Epithelial cell of proximal tubule (primary cell): ENCODE data around the gene TECTA. TPM values are rescaled to one million over a fixed set of nuclear protein-coding genes. Genes with fewer than 3 reads are reported as not detected.

Experiments used
- DNase-seq: peaks from one replicate; pipeline ENCODE4 v3.0.0-alpha.2; 2011; ENCODE audit warnings: low read depth
- H3K4me3 ChIP-seq: 2 replicates; pipeline ENCODE4 v1.5.1; 2011; ENCODE audit warnings: low read depth, mild to moderate bottlenecking, low read length
- total RNA-seq: library from RNA; depleted of rRNA; stranded (reverse); fragments of >200 nt; gene quantifications from 2 replicates; pipeline ENCODE4 v1.2.3, GENCODE V29; 2015
- TF ChIP-seq, protein P1 (sequence below): conservative IDR thresholded peaks from 2 replicates; pipeline ENCODE4 v1.5.1; 2012; ENCODE audit warnings: low read depth, mild to moderate bottlenecking, low read length

TECTA gene
- total RNA-seq, 1 donor from 2014 or later = 0.23 TPM

GRCh38 chr11:121105063-121105480 is 4.0 kb downstream of the TECTA start:
- TF ChIP-seq, protein P1, sequence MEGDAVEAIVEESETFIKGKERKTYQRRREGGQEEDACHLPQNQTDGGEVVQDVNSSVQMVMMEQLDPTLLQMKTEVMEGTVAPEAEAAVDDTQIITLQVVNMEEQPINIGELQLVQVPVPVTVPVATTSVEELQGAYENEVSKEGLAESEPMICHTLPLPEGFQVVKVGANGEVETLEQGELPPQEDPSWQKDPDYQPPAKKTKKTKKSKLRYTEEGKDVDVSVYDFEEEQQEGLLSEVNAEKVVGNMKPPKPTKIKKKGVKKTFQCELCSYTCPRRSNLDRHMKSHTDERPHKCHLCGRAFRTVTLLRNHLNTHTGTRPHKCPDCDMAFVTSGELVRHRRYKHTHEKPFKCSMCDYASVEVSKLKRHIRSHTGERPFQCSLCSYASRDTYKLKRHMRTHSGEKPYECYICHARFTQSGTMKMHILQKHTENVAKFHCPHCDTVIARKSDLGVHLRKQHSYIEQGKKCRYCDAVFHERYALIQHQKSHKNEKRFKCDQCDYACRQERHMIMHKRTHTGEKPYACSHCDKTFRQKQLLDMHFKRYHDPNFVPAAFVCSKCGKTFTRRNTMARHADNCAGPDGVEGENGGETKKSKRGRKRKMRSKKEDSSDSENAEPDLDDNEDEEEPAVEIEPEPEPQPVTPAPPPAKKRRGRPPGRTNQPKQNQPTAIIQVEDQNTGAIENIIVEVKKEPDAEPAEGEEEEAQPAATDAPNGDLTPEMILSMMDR = no peak
- DNase-seq = no peak
- H3K4me3 ChIP-seq = no peak overlapping the region

- DNase-seq = no peak
- H3K4me3 ChIP-seq = no peak overlapping the region
- TF ChIP-seq, protein P1 = no peak
These were observed 4.6 kb downstream of the TECTA start for GRCh38 chr11:121105481-121106195.

DNA sequence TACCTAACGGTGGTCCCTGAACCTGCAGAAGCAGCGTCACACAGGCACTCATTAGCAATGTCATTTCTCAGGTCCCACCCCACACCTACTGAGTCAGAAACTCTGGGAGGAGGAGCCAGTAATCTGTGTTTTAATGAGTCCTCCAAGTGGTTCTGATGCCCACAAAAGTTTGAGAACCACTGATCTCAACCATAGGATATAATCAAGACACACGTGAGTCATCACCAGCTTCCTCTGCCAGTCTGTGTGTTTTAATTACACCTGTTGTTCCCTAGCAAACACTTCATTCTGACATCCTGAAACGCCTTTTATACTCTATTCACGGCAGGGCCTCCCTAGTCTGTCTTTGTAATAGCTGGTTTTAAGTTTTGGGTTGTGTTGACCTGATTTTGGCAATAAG is 5.8 kb downstream of the TECTA start:
- TF ChIP-seq, protein P1 = no peak
- H3K4me3 ChIP-seq = no peak overlapping the region
- DNase-seq = no peak

DNA sequence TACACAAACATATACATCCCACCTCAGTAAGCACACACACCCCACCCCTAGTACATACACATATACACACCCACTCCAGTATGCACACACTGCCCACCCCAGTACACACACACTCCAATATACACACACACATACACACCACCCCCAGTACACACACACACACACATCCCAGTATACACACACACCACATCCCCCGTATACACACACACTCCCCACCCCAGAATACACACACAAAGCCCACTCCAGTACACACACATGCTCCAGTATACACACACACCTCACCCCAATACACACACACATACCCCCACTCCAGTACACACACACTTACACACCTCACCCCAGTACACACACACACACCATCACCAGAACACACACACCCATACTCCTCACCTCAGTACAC is 7.4 kb downstream of the TECTA start:
- DNase-seq = no peak
- TF ChIP-seq, protein P1 = no peak
- H3K4me3 ChIP-seq = no peak overlapping the region

- no peak for DNase-seq
- no peak overlapping the region for H3K4me3 ChIP-seq
- TF ChIP-seq, protein P1 = no peak
These were observed 8.4 kb downstream of the TECTA start for GRCh38 chr11:121109471-121109870.

- no peak overlapping the region for H3K4me3 ChIP-seq
- TF ChIP-seq, protein P1 = no peak
- DNase-seq = no peak
These were observed 9.0 kb downstream of the TECTA start for GRCh38 chr11:121109916-121110586.
